ENCODE data around the gene GAS6.

GAS6 gene

DNA sequence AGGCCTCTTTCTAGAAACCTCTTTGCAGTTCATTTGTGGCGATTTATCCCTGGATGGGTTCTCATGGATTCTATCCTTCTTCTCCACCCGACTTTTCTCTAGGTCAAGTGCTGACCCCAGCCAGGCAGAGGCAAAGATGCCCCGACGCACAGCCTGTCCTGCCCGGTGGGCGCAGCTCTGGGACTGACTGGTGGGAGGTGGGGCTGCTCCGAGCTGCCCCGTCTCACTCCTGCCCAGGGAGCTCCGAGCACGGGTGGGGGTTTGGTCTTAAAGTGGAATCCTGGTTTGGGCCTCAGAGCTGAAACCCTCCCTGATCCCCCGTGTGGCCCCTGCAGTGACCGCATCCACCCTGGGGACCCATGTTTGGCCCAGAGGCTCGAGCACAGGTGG lies 44.5 kb downstream of the GAS6 start:
- TF ChIP-seq, protein P1, sequence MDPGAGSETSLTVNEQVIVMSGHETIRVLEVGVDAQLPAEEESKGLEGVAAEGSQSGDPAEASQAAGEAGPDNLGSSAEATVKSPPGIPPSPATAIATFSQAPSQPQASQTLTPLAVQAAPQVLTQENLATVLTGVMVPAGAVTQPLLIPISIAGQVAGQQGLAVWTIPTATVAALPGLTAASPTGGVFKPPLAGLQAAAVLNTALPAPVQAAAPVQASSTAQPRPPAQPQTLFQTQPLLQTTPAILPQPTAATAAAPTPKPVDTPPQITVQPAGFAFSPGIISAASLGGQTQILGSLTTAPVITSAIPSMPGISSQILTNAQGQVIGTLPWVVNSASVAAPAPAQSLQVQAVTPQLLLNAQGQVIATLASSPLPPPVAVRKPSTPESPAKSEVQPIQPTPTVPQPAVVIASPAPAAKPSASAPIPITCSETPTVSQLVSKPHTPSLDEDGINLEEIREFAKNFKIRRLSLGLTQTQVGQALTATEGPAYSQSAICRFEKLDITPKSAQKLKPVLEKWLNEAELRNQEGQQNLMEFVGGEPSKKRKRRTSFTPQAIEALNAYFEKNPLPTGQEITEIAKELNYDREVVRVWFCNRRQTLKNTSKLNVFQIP (CRISPR knock-in tag; IDR thresholded peaks at IDR 0.05; ENCODE audit: borderline replicate concordance, low read depth), result no peak
- TF ChIP-seq, protein P2, sequence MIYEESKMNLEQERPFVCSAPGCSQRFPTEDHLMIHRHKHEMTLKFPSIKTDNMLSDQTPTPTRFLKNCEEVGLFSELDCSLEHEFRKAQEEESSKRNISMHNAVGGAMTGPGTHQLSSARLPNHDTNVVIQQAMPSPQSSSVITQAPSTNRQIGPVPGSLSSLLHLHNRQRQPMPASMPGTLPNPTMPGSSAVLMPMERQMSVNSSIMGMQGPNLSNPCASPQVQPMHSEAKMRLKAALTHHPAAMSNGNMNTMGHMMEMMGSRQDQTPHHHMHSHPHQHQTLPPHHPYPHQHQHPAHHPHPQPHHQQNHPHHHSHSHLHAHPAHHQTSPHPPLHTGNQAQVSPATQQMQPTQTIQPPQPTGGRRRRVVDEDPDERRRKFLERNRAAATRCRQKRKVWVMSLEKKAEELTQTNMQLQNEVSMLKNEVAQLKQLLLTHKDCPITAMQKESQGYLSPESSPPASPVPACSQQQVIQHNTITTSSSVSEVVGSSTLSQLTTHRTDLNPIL (CRISPR knock-in tag; IDR thresholded peaks at IDR 0.05; ENCODE audit: low read depth), result no peak
- TF ChIP-seq TCF4 (CRISPR knock-in tag; IDR thresholded peaks at IDR 0.05; ENCODE audit: borderline replicate concordance), result no peak
- no peak for TF ChIP-seq OSR1 (CRISPR knock-in tag; IDR thresholded peaks at IDR 0.05)
- TF ChIP-seq CSDC2 (CRISPR knock-in tag; IDR thresholded peaks at IDR 0.05), result no peak
- TF ChIP-seq BACH2 (CRISPR knock-in tag; IDR thresholded peaks at IDR 0.05; ENCODE audit: borderline replicate concordance), result no peak
- TF ChIP-seq ISL1 (CRISPR knock-in tag; IDR thresholded peaks at IDR 0.05), result no peak
- TF ChIP-seq ZNF565 (CRISPR knock-in tag; conservative IDR thresholded peaks at IDR 0.05; ENCODE audit: low read depth), result no peak
- no peak for TF ChIP-seq PPARA (CRISPR knock-in tag; IDR thresholded peaks at IDR 0.05; ENCODE audit: borderline replicate concordance)
- TF ChIP-seq, protein P3, sequence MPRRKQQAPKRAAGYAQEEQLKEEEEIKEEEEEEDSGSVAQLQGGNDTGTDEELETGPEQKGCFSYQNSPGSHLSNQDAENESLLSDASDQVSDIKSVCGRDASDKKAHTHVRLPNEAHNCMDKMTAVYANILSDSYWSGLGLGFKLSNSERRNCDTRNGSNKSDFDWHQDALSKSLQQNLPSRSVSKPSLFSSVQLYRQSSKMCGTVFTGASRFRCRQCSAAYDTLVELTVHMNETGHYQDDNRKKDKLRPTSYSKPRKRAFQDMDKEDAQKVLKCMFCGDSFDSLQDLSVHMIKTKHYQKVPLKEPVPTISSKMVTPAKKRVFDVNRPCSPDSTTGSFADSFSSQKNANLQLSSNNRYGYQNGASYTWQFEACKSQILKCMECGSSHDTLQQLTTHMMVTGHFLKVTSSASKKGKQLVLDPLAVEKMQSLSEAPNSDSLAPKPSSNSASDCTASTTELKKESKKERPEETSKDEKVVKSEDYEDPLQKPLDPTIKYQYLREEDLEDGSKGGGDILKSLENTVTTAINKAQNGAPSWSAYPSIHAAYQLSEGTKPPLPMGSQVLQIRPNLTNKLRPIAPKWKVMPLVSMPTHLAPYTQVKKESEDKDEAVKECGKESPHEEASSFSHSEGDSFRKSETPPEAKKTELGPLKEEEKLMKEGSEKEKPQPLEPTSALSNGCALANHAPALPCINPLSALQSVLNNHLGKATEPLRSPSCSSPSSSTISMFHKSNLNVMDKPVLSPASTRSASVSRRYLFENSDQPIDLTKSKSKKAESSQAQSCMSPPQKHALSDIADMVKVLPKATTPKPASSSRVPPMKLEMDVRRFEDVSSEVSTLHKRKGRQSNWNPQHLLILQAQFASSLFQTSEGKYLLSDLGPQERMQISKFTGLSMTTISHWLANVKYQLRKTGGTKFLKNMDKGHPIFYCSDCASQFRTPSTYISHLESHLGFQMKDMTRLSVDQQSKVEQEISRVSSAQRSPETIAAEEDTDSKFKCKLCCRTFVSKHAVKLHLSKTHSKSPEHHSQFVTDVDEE (CRISPR knock-in tag; IDR thresholded peaks at IDR 0.05), result no peak
- TF ChIP-seq, protein P4, sequence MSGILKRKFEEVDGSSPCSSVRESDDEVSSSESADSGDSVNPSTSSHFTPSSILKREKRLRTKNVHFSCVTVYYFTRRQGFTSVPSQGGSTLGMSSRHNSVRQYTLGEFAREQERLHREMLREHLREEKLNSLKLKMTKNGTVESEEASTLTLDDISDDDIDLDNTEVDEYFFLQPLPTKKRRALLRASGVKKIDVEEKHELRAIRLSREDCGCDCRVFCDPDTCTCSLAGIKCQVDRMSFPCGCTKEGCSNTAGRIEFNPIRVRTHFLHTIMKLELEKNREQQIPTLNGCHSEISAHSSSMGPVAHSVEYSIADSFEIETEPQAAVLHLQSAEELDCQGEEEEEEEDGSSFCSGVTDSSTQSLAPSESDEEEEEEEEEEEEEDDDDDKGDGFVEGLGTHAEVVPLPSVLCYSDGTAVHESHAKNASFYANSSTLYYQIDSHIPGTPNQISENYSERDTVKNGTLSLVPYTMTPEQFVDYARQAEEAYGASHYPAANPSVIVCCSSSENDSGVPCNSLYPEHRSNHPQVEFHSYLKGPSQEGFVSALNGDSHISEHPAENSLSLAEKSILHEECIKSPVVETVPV (CRISPR knock-in tag; IDR thresholded peaks at IDR 0.05), result no peak
- no peak for TF ChIP-seq ZFP30 (CRISPR knock-in tag; IDR thresholded peaks at IDR 0.05)
- ATAC-seq, result no peak

DNA sequence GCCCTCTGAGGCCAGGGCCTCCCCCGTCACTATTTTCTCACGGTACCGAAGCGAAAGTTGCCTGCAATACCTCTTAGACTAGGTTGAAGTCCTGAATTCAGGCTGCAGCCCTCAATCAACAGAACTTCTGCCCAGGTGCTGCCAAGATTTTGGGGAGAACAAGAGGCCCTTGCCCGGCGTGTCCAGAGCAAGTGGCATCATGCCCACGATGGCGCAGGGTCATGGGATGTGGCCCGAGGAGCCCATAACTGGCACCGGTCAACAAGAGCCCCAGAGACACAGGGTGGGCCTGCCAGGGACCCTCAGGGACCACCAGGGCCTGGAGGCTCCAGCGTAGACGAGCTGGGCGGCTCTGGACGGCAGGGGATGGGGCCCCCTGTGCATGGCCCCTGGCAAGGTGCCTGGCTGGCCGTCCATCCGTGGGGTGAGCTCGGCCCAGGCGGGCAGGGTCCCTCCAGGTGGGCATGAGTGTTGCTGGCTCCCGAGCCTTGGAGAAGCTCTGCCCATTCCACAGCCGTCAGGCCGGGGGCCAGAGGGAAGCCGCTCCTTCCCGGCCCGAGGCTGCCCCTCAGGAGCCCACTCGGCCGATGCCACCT lies 45.1 kb downstream of the GAS6 start:
- TF ChIP-seq, protein P5, sequence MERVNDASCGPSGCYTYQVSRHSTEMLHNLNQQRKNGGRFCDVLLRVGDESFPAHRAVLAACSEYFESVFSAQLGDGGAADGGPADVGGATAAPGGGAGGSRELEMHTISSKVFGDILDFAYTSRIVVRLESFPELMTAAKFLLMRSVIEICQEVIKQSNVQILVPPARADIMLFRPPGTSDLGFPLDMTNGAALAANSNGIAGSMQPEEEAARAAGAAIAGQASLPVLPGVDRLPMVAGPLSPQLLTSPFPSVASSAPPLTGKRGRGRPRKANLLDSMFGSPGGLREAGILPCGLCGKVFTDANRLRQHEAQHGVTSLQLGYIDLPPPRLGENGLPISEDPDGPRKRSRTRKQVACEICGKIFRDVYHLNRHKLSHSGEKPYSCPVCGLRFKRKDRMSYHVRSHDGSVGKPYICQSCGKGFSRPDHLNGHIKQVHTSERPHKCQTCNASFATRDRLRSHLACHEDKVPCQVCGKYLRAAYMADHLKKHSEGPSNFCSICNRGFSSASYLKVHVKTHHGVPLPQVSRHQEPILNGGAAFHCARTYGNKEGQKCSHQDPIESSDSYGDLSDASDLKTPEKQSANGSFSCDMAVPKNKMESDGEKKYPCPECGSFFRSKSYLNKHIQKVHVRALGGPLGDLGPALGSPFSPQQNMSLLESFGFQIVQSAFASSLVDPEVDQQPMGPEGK (CRISPR knock-in tag; IDR thresholded peaks at IDR 0.05; ENCODE audit: borderline replicate concordance), result no peak
- TF ChIP-seq ZNF8 (CRISPR knock-in tag; IDR thresholded peaks at IDR 0.05) (no peak), TOX (CRISPR knock-in tag; IDR thresholded peaks at IDR 0.05; ENCODE audit: borderline replicate concordance) (no peak), RARB (CRISPR knock-in tag; IDR thresholded peaks at IDR 0.05) (no peak), TCF4 (CRISPR knock-in tag; IDR thresholded peaks at IDR 0.05; ENCODE audit: borderline replicate concordance) (no peak), OSR1 (CRISPR knock-in tag; IDR thresholded peaks at IDR 0.05) (no peak), ISL1 (CRISPR knock-in tag; IDR thresholded peaks at IDR 0.05) (no peak), ZC3H10 (CRISPR knock-in tag; IDR thresholded peaks at IDR 0.05) (no peak), PPARA (CRISPR knock-in tag; IDR thresholded peaks at IDR 0.05; ENCODE audit: borderline replicate concordance) (no peak)
- TF ChIP-seq, protein P3 (CRISPR knock-in tag; IDR thresholded peaks at IDR 0.05), result no peak
- TF ChIP-seq, protein P4 (CRISPR knock-in tag; IDR thresholded peaks at IDR 0.05), result no peak
- TF ChIP-seq, protein P2 (CRISPR knock-in tag; IDR thresholded peaks at IDR 0.05; ENCODE audit: low read depth), result no peak
- ATAC-seq, result no peak

Data from SK-N-SH treated with all-trans-retinoic acid at 6 μM for 48 hours (cell line).